ENCODE data around the gene MGMT.

The MGMT gene

GRCh38 chr10:129455625-129456024, 11.4 kb upstream of the MGMT start:
- DNase-seq = no peak

- no peak for DNase-seq
Measured at GRCh38 chr10:129459762-129460539, 7.1 kb upstream of the MGMT start.

GRCh38 chr10:129462257-129462795, 4.7 kb upstream of the MGMT start:
- DNase-seq = no peak

- no peak for DNase-seq
Measured at GRCh38 chr10:129464251-129464650, 2.8 kb upstream of the MGMT start.

- DNase-seq = no peak
Measured at GRCh38 chr10:129465796-129466702, 992 bp upstream of the MGMT start.

- DNase-seq = no peak
Measured at GRCh38 chr10:129467359-129468064, 471 bp downstream of the MGMT start.

GRCh38 chr10:129468187-129468586, 1.1 kb downstream of the MGMT start:
- DNase-seq = no peak

- DNase-seq = no peak
Measured at GRCh38 chr10:129470103-129470851, 3.2 kb downstream of the MGMT start.

- DNase-seq = no peak
Measured at GRCh38 chr10:129471447-129472175, 4.6 kb downstream of the MGMT start.

- DNase-seq = no peak
Measured at GRCh38 chr10:129472696-129473555, 5.9 kb downstream of the MGMT start.

GRCh38 chr10:129474642-129475041, 7.6 kb downstream of the MGMT start:
- DNase-seq = no peak

- no peak for DNase-seq
Measured at GRCh38 chr10:129476431-129476830, 9.4 kb downstream of the MGMT start.

GRCh38 chr10:129477051-129477450, 10.0 kb downstream of the MGMT start:
- DNase-seq = no peak

- DNase-seq = no peak
Measured at GRCh38 chr10:129481641-129482040, 14.6 kb downstream of the MGMT start.

- DNase-seq = no peak
Measured at GRCh38 chr10:129483430-129484010, 16.5 kb downstream of the MGMT start.

GRCh38 chr10:129486805-129487204, 19.8 kb downstream of the MGMT start:
- DNase-seq = no peak

- no peak for DNase-seq
Measured at GRCh38 chr10:129491123-129491734, 24.2 kb downstream of the MGMT start.

GRCh38 chr10:129494176-129494575, 27.1 kb downstream of the MGMT start:
- DNase-seq = no peak

- DNase-seq = no peak
Measured at GRCh38 chr10:129494740-129495139, 27.7 kb downstream of the MGMT start.

GRCh38 chr10:129495256-129495655, 28.2 kb downstream of the MGMT start:
- no peak for DNase-seq

Measured in T1000 (cell line).